Aorta (tissue), 5 donors: ENCODE measurements around the gene LRP8. TPM values are rescaled to one million over a fixed set of nuclear protein-coding genes. Genes with fewer than 3 reads are reported as not detected.

Experiments
- ATAC-seq: fragments of 200-7000 bp; cut with Tn5 transposase; one replicate; pipeline ENCODE4 v1.9.1; 2022; ENCODE audit warnings: moderate library complexity; ENCODE audit not compliant: low FRiP score
- DNase-seq, 2 donors: peaks; one replicate each; pipeline ENCODE4 v3.0.0-alpha.2; 2020
- H3K27ac ChIP-seq, 2 donors: one replicate each; pipeline ENCODE4 v1.5.1; 2013; ENCODE audit warnings: low read length in 2 of 2, mild to moderate bottlenecking in 2 of 2, moderate library complexity in 2 of 2, control low read depth in 1 of 2, inconsistent platforms in 1 of 2, low read depth in 1 of 2
- H3K27me3 ChIP-seq, 2 donors: one replicate each; pipeline ENCODE4 v1.6.1; 2013; ENCODE audit warnings: control low read depth in 1 of 2, low read length in 1 of 2, mild to moderate bottlenecking in 1 of 2, moderate library complexity in 1 of 2; ENCODE audit not compliant: insufficient read depth in 2 of 2, control insufficient read depth in 1 of 2
- H3K36me3 ChIP-seq, 2 donors: one replicate each; pipeline ENCODE4 v1.6.1; 2013; ENCODE audit warnings: control low read depth in 1 of 2, low read length in 1 of 2, mild to moderate bottlenecking in 1 of 2; ENCODE audit not compliant: insufficient read depth in 2 of 2, control insufficient read depth in 1 of 2
- H3K4me1 ChIP-seq, 2 donors: one replicate each; pipeline ENCODE4 v1.6.1; 2013; ENCODE audit warnings: low read length in 2 of 2, control low read depth in 1 of 2, mild to moderate bottlenecking in 1 of 2, moderate library complexity in 1 of 2; ENCODE audit not compliant: insufficient read depth in 2 of 2, control insufficient read depth in 1 of 2
- H3K4me3 ChIP-seq, 2 donors: one replicate each; pipeline ENCODE4 v1.5.1; 2013; ENCODE audit warnings: low read length in 2 of 2, control low read depth in 1 of 2, mild to moderate bottlenecking in 1 of 2
- H3K9me3 ChIP-seq: one replicate; pipeline ENCODE4 v1.6.1; 2013; ENCODE audit warnings: mild to moderate bottlenecking, low read length; ENCODE audit not compliant: control insufficient read depth
- WGBS, 2 donors: extraction: QIAGEN DNeasy Blood & Tissue Kit; methylation state at CpG; one replicate each; pipeline ENCODE4 v1.1.7; 2013; 5-methylcytosine and 5-hydroxymethylcytosine counted together
- intact Hi-C, 2 donors: fragments of 100-400 bp; cut with DNase I; formaldehyde crosslinking; loops; one replicate each; pipeline versions ENCODE4 v1.14.2 to v1.15.0; 2022
- polyA plus RNA-seq, 2 donors: library from polyadenylated mRNA; stranded (reverse); fragments of 200-250 nt; gene quantifications; one replicate each; pipeline ENCODE4 v1.2.3, GENCODE V29; 2013
- total RNA-seq, 2 donors: library from RNA; stranded (reverse); fragmentation: NEBNext Ultra II Directional; extraction: Animal tissue kit (Norgen Biotek cat#: 25700); gene quantifications; one replicate each; pipeline ENCODE4 v1.2.1, GENCODE V29; 2021
- donor health status: healthy with polysubstance abuse.
- donor health status: Bipolar disorder and iron deficiency.
- donor health status: DM: no; HTN: no; CAD: no.
- donor health status: DM: no; HTN: no; CAD: no.
- donor health status: DM: yes; HTN: yes; CAD: no.

The LRP8 gene
- total and polyA plus RNA-seq, 4 donors = 1.1 to 12.3 (median 5.9) TPM

- WGBS, 2 donors = 82 to 90% methylated on average over 4 of the region's 4 CpGs
- Histone ChIP-seq H3K27me3 (no peaks in the 10 kb centered on the region), H3K36me3 (peaks cover 6 to 8% of the 10 kb centered on the region in 2 donors), H3K27ac (no peak overlapping the region), H3K9me3 (no peaks in the 10 kb centered on the region), H3K4me1 (no peaks in the 10 kb centered on the region), H3K4me3 (no peak overlapping the region)
- DNase-seq = no peak
- intact Hi-C loops = no loop called here
- no peak for ATAC-seq
These were observed 73.7 kb downstream of the LRP8 start for GRCh38 chr1:53254011-53254640.

GRCh38 chr1:53250325-53250724 is 77.5 kb downstream of the LRP8 start:
- H3K27me3 ChIP-seq = no peaks in the 10 kb centered on the region
- peaks cover 6 to 8% of the 10 kb centered on the region in 2 donors for H3K36me3 ChIP-seq
- intact Hi-C loops = no loop called here
- no peak overlapping the region for H3K4me3 ChIP-seq
- ATAC-seq = no peak
- WGBS, 2 donors = 92% methylated on average over 4 of the region's 4 CpGs
- no peak overlapping the region for H3K27ac ChIP-seq
- H3K9me3 ChIP-seq = no peaks in the 10 kb centered on the region
- no peaks in the 10 kb centered on the region for H3K4me1 ChIP-seq
- no peak for DNase-seq

DNA sequence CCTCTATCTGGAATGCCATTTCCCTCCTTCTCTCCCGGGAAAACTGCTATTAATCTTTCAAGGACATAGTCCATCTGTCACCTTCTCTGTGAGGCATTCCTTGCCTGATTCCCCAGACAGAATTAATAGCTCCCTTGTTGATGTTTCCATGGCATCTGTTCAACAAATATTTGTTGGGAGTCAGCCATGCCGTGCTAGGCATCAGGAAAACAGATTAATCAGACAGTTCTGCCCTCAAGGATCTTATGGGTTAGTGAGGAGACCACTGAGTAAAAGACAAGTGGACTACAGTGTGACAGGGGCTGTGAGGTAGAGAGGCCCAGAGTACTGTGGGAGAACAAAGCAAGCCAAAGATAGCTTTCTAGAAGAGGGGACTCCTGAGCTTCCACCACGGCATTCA is 78.2 kb downstream of the LRP8 start:
- no peak for ATAC-seq
- Histone ChIP-seq H3K36me3 (peaks cover 6 to 10% of the 10 kb centered on the region in 2 donors), H3K27ac (no peak overlapping the region), H3K4me3 (no peak overlapping the region), H3K4me1 (no peaks in the 10 kb centered on the region), H3K27me3 (no peaks in the 10 kb centered on the region), H3K9me3 (no peaks in the 10 kb centered on the region)
- WGBS, 2 donors = 34 to 45% methylated on average over 3 of the region's 3 CpGs
- intact Hi-C loops = no loop called here
- DNase-seq = no peak

GRCh38 chr1:53246261-53247134 is 81.4 kb downstream of the LRP8 start:
- no peaks in the 10 kb centered on the region for H3K4me1 ChIP-seq
- H3K27ac ChIP-seq = no peak overlapping the region
- H3K4me3 ChIP-seq = no peak overlapping the region
- ATAC-seq (no peak), DNase-seq (no peak)
- H3K27me3 ChIP-seq = no peaks in the 10 kb centered on the region
- intact Hi-C loops = no loop called here
- peaks cover 6 to 10% of the 10 kb centered on the region in 2 donors for H3K36me3 ChIP-seq
- H3K9me3 ChIP-seq = no peaks in the 10 kb centered on the region
- 61 to 73% methylated on average over 4 of the region's 4 CpGs for WGBS, 2 donors

DNA sequence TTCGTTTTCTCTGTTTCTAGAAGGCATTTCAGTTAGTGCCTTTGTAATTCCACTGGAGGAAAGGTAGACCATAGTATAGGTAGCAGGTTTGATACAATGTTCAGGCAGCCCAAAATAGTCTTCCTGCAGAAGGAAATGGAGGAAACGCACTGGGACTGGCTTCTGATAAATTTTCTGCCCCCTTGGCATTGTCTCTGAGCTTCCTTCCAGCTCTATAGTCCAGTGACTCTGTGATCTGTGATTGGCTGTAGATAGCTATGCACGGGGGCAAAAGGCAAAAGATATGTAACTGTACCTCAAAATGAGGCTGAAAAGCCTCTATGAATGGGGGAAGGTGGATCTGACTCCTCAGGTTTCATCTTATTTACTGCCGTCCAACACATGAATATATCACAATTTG is 83.7 kb downstream of the LRP8 start:
- no peaks in the 10 kb centered on the region for H3K9me3 ChIP-seq
- H3K27ac ChIP-seq = no peak overlapping the region
- H3K27me3 ChIP-seq = no peaks in the 10 kb centered on the region
- intact Hi-C loops = no loop called here
- no peak overlapping the region for H3K4me3 ChIP-seq
- H3K36me3 ChIP-seq = peaks cover 0 to 2% of the 10 kb centered on the region in 2 donors
- ATAC-seq (no peak), DNase-seq (no peak)
- WGBS, 2 donors = 68 to 74% methylated on average over 4 of the region's 4 CpGs
- peaks cover 0 to under 1% of the 10 kb centered on the region in 2 donors for H3K4me1 ChIP-seq

DNA sequence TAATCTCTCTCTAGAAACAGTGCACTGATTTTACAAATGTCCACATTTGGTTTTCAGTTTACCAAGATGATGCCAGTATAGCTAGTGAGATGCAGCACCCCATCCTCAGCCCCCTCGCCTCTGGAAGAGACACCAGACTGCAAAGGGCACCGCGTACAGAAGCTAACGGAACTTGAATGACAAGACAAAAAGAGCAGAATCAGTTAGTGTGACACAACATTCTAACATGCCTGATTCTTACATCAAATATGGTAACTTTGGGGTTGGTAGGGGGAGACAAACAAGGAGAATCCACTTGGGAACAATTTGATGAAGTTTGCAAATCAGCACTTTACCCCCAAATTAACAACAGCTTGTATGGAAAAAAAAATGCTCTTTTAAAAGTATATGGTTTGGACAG is 85.5 kb downstream of the LRP8 start:
- no peaks in the 10 kb centered on the region for H3K9me3 ChIP-seq
- H3K4me1 ChIP-seq = peaks cover 0 to 3% of the 10 kb centered on the region in 2 donors
- 65 to 66% methylated on average over 4 of the region's 4 CpGs for WGBS, 2 donors
- DNase-seq = no peak
- intact Hi-C loops = no loop called here
- H3K27me3 ChIP-seq = no peaks in the 10 kb centered on the region
- H3K4me3 ChIP-seq = no peak overlapping the region
- no peak overlapping the region for H3K27ac ChIP-seq
- no peak for ATAC-seq
- peaks cover 0 to 2% of the 10 kb centered on the region in 2 donors for H3K36me3 ChIP-seq

DNA sequence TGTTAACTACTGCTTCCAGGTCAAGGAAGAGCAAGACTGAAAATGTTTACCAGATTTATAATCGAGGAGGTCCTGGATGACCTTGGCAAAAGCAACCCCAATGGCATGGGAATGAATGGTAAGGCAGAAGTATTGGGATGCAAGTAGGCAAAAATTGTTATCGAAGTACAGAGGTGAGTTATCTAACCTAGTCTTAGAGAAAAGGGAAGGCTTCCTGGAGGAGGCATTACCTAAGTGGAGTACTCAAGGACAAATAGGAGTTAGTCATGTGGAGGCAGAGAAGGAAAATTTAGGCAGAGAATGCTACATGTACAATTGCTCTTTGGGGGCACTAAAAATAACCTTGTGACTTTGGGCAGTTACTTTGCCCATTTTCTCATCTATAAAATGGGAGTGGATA is 86.0 kb downstream of the LRP8 start:
- no peak for DNase-seq
- Histone ChIP-seq H3K4me1 (peaks cover 0 to 3% of the 10 kb centered on the region in 2 donors), H3K9me3 (no peaks in the 10 kb centered on the region), H3K27me3 (no peaks in the 10 kb centered on the region), H3K4me3 (no peak overlapping the region), H3K27ac (no peak overlapping the region), H3K36me3 (peaks cover 0 to 2% of the 10 kb centered on the region in 2 donors)
- intact Hi-C loops = no loop called here
- ATAC-seq = no peak
- WGBS, 2 donors = 89 to 96% methylated on average over 2 of the region's 2 CpGs

DNA sequence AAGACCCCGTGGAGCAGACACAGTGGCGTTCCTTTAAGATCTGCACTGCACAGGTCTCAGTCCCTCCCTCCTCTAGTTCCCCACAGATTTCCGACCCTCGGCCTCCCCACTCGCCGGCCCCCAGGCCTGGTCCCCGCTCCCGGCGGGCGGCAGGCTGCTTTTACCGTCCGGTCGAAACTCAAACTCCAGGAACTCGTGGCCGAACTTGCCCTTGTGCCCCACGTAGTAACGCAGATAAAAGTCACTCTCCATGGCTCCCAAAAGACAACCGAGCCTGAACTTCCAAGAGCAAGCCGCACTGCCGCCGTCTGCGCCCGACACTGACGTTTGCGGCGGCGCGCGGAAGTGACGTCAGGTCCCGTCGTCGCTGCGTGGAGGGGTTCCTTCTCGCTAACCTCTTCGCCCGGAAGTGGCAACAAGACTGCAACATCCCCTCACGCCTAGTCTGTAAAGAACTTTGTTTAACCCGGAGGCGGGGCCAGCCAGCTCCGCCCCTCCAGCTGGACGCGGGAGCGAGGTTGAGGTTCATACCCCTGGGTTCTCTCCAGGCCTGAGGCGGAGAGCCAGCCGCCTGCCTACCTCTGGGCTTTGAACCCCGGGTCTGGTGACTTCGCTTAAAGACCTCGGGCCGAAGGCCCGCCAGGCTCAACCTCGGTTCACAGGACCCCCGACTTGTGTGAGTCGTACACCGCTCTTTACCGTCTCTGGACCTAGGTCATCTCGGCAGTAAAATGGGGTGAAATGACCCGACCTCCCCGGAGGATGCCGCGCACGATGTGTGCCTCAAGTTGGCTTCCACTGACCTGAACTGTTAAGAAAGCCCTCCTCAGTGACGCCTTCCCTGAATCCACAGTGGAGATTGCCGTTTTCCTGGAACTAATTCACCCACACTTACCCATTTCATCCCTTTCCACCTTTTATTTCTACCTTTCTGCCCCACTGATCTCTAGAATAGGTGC is 89.4 kb downstream of the LRP8 start, which contains the start of gene MAGOH:
Gene MAGOH, minus strand, starts transcription at position 322 of the 959 bp plus-strand sequence. Its CDS starts 70 bp downstream, at position 252.
- intact Hi-C loops = no loop called here

More for the DNA sequence above, 89.4 kb downstream of the LRP8 start, which contains the start of gene MAGOH:
- ATAC-seq (peak; percentile 96), DNase-seq (peak; percentile 96 to 98)
- Histone ChIP-seq H3K4me1 (peaks cover 0 to 3% of the 10 kb centered on the region in 2 donors), H3K36me3 (peaks cover 2 to 4% of the 10 kb centered on the region in 2 donors), H3K4me3 (peak within 1 kb of the TSS; percentile 82 to 86), H3K9me3 (no peaks in the 10 kb centered on the region), H3K27ac (no peak within 1 kb of the TSS), H3K27me3 (no peaks in the 10 kb centered on the region)
- WGBS, 2 donors = 2 to 6% methylated on average over 64 of the region's 64 CpGs
